ENCODE data around the gene AGBL1. TPM values are rescaled to one million over a fixed set of nuclear protein-coding genes. Genes with fewer than 3 reads are reported as not detected.

The AGBL1 gene
- total RNA-seq, 1 donor from 2014 or later = 5.5 TPM

GRCh38 chr15:86162641-86163040 lies 83.0 kb downstream of the AGBL1 start:
- H3K36me3 Mint-ChIP-seq = no peaks in the 10 kb centered on the region
- no peak overlapping the region for H3K4me3 Mint-ChIP-seq
- TF ChIP-seq EZH2phosphoT487 (IDR thresholded peaks at IDR 0.05) = no peak
- TF ChIP-seq, protein P1, sequence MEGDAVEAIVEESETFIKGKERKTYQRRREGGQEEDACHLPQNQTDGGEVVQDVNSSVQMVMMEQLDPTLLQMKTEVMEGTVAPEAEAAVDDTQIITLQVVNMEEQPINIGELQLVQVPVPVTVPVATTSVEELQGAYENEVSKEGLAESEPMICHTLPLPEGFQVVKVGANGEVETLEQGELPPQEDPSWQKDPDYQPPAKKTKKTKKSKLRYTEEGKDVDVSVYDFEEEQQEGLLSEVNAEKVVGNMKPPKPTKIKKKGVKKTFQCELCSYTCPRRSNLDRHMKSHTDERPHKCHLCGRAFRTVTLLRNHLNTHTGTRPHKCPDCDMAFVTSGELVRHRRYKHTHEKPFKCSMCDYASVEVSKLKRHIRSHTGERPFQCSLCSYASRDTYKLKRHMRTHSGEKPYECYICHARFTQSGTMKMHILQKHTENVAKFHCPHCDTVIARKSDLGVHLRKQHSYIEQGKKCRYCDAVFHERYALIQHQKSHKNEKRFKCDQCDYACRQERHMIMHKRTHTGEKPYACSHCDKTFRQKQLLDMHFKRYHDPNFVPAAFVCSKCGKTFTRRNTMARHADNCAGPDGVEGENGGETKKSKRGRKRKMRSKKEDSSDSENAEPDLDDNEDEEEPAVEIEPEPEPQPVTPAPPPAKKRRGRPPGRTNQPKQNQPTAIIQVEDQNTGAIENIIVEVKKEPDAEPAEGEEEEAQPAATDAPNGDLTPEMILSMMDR (IDR thresholded peaks at IDR 0.05) = no peak
- no peak for TF ChIP-seq EZH2 (IDR thresholded peaks at IDR 0.05)
- no peaks in the 10 kb centered on the region for H3K36me3 ChIP-seq
- peaks cover 2% of the 10 kb centered on the region for H3K9me3 Mint-ChIP-seq
- H3K27me3 ChIP-seq = no peaks in the 10 kb centered on the region
- H3K4me1 ChIP-seq = peaks cover 7% of the 10 kb centered on the region
- no peaks in the 10 kb centered on the region for H3K9me3 ChIP-seq (ENCODE audit: low read depth)
- no peak for DNase-seq (ENCODE audit: low spot score)
- no peaks in the 10 kb centered on the region for H3F3A ChIP-seq (ENCODE audit: low read depth)
- H3K4me2 ChIP-seq = no peak overlapping the region
- no peak overlapping the region for H3K27ac ChIP-seq
- no peaks in the 10 kb centered on the region for H4K20me1 ChIP-seq (ENCODE audit: low read depth)
- H3K9ac ChIP-seq = no peak overlapping the region
- H2AFZ ChIP-seq (replicated peaks) = no peak overlapping the region
- no peaks in the 10 kb centered on the region for H3K27me3 Mint-ChIP-seq (ENCODE audit: insufficient read depth, low read depth)
- peaks cover 34% of the 10 kb centered on the region for H3K4me1 Mint-ChIP-seq
- H3K4me3 ChIP-seq = no peak overlapping the region
- no peak overlapping the region for H3K27ac Mint-ChIP-seq
- H3K79me2 ChIP-seq (ENCODE audit: low read depth) = no peaks in the 10 kb centered on the region

DNA sequence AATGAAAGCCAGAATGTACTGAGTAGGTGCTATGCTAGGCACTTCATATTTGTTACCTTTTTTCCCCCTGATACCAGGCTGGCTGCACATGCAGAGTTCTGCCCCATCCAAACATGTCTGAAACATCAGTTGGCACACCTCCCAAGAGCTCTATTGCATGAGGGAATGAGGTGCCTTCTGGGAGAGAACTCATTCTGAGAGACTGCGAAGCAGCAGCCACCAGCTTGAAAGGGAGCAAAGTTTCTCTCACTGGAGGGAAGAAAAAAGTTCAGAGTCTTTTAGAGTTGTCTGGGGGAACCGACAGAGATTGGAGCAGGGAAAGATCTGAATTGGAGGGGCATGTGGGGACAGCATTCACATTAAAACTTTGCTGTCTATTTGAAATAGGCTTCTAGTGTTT lies 84.1 kb downstream of the AGBL1 start:
- Histone ChIP-seq H3K9ac (no peak overlapping the region), H3K36me3 (no peaks in the 10 kb centered on the region), H3K9me3 (ENCODE audit: low read depth) (no peaks in the 10 kb centered on the region), H3K27ac (no peak overlapping the region), H3K4me3 (no peak overlapping the region), H3F3A (ENCODE audit: low read depth) (peaks cover 5% of the 10 kb centered on the region), H3K79me2 (ENCODE audit: low read depth) (no peaks in the 10 kb centered on the region), H3K27me3 (no peaks in the 10 kb centered on the region), H4K20me1 (ENCODE audit: low read depth) (no peaks in the 10 kb centered on the region), H3K4me1 (peaks cover 18% of the 10 kb centered on the region), H3K4me2 (no peak overlapping the region), H2AFZ (replicated peaks) (no peak overlapping the region)
- H3K4me3 Mint-ChIP-seq = no peak overlapping the region
- H3K4me1 Mint-ChIP-seq = peaks cover 41% of the 10 kb centered on the region
- peaks cover under 1% of the 10 kb centered on the region for H3K27me3 Mint-ChIP-seq (ENCODE audit: insufficient read depth, low read depth)
- H3K27ac Mint-ChIP-seq = peak overlapping the region; percentile 34
- H3K36me3 Mint-ChIP-seq = no peaks in the 10 kb centered on the region
- DNase-seq (ENCODE audit: low spot score) = no peak
- peaks cover 2% of the 10 kb centered on the region for H3K9me3 Mint-ChIP-seq
- no peak for TF ChIP-seq EZH2phosphoT487 (IDR thresholded peaks at IDR 0.05)
- TF ChIP-seq, protein P1 (IDR thresholded peaks at IDR 0.05) = no peak
- TF ChIP-seq EZH2 (IDR thresholded peaks at IDR 0.05) = no peak

GRCh38 chr15:86164232-86164898 lies 84.7 kb downstream of the AGBL1 start:
- H3K9ac ChIP-seq = no peak overlapping the region
- H3K79me2 ChIP-seq (ENCODE audit: low read depth) = no peaks in the 10 kb centered on the region
- H3K9me3 Mint-ChIP-seq = peaks cover 2% of the 10 kb centered on the region
- H3K4me1 ChIP-seq = peaks cover 23% of the 10 kb centered on the region
- no peaks in the 10 kb centered on the region for H3K36me3 ChIP-seq
- H4K20me1 ChIP-seq (ENCODE audit: low read depth) = no peaks in the 10 kb centered on the region
- peaks cover 5% of the 10 kb centered on the region for H3F3A ChIP-seq (ENCODE audit: low read depth)
- no peaks in the 10 kb centered on the region for H3K9me3 ChIP-seq (ENCODE audit: low read depth)
- no peaks in the 10 kb centered on the region for H3K36me3 Mint-ChIP-seq
- no peak overlapping the region for H3K4me2 ChIP-seq
- H3K4me3 Mint-ChIP-seq = no peak overlapping the region
- no peak overlapping the region for H3K4me3 ChIP-seq
- no peak overlapping the region for H3K27ac ChIP-seq
- H2AFZ ChIP-seq (replicated peaks) = no peak overlapping the region
- H3K27ac Mint-ChIP-seq = peak overlapping the region; percentile 34
- TF ChIP-seq EZH2phosphoT487 (IDR thresholded peaks at IDR 0.05) = no peak
- TF ChIP-seq EZH2 (IDR thresholded peaks at IDR 0.05) = no peak
- TF ChIP-seq, protein P1 (IDR thresholded peaks at IDR 0.05) = no peak
- no peaks in the 10 kb centered on the region for H3K27me3 ChIP-seq
- DNase-seq (ENCODE audit: low spot score) = no peak
- peaks cover 45% of the 10 kb centered on the region for H3K4me1 Mint-ChIP-seq
- peaks cover 4% of the 10 kb centered on the region for H3K27me3 Mint-ChIP-seq (ENCODE audit: insufficient read depth, low read depth)

Measured in neural progenitor cell (in vitro differentiated cells).